GM23248 (cell line): ENCODE measurements around the gene TRIP4. TPM values are rescaled to one million over a fixed set of nuclear protein-coding genes. Genes with fewer than 3 reads are reported as not detected.
A peak's percentile ranks its signal among the peaks of the same experiment; 100 is the strongest.
"Not testable (repeated sequence)": the region's sequence is repeated elsewhere in the genome, so short reads cannot be mapped to it uniquely, and the experiment has no call there.

Experiments
- DNase-seq: peaks from one replicate; pipeline ENCODE4 v3.0.0-alpha.2; 2015
- H2AFZ ChIP-seq: fragments of 200-600 bp; sonication (generic); 2 replicates; pipeline ENCODE4 v1.6.1; 2016; ENCODE audit warnings: antibody characterized with exemption
- H3F3A ChIP-seq: fragments of 200-600 bp; sonication (generic); 2 replicates; pipeline ENCODE4 v1.6.1; 2016; ENCODE audit warnings: mild to moderate bottlenecking, antibody characterized with exemption, mixed run types; ENCODE audit not compliant: insufficient read depth
- H3K27ac ChIP-seq: fragments of 200-600 bp; sonication (generic); 2 replicates; pipeline ENCODE4 v1.5.1; 2016; ENCODE audit warnings: mild to moderate bottlenecking
- H3K27me3 ChIP-seq: fragments of 200-600 bp; sonication (generic); replicated peaks from 2 replicates; pipeline ENCODE4 v1.6.1; 2016; ENCODE audit warnings: mild to moderate bottlenecking; ENCODE audit not compliant: insufficient read depth
- H3K36me3 ChIP-seq: fragments of 200-600 bp; sonication (generic); 2 replicates; pipeline ENCODE4 v1.6.1; 2016; ENCODE audit warnings: low read depth, mild to moderate bottlenecking
- H3K4me1 ChIP-seq: fragments of 200-600 bp; sonication (generic); 2 replicates; pipeline ENCODE4 v1.6.1; 2016; ENCODE audit warnings: mild to moderate bottlenecking; ENCODE audit not compliant: insufficient read depth
- H3K4me2 ChIP-seq: fragments of 200-600 bp; sonication (generic); one replicate; pipeline ENCODE4 v1.6.1; 2016; ENCODE audit warnings: mild to moderate bottlenecking; ENCODE audit not compliant: unreplicated experiment
- H3K4me3 ChIP-seq: fragments of 200-600 bp; sonication (generic); 2 replicates; pipeline ENCODE4 v1.5.1; 2016; ENCODE audit warnings: mild to moderate bottlenecking
- H3K79me2 ChIP-seq: fragments of 200-600 bp; sonication (generic); 2 replicates; pipeline ENCODE4 v1.6.1; 2016; ENCODE audit warnings: mild to moderate bottlenecking; ENCODE audit not compliant: insufficient read depth
- H3K9ac ChIP-seq: fragments of 200-600 bp; sonication (generic); 2 replicates; pipeline ENCODE4 v1.6.1; 2016; ENCODE audit warnings: mild to moderate bottlenecking
- H3K9me2 ChIP-seq: fragments of 200-600 bp; sonication (generic); 2 replicates; pipeline ENCODE4 v1.6.1; 2016; ENCODE audit warnings: mixed run types, mild to moderate bottlenecking, moderate library complexity; ENCODE audit not compliant: insufficient read depth
- H3K9me3 ChIP-seq: fragments of 200-600 bp; sonication (generic); one replicate; pipeline ENCODE4 v1.6.1; 2017; ENCODE audit warnings: low read depth
- H4K20me1 ChIP-seq: fragments of 200-600 bp; sonication (generic); 2 replicates; pipeline ENCODE4 v1.6.0; 2016; ENCODE audit not compliant: insufficient read depth
- EZH2 ChIP-seq: fragments of 200-600 bp; sonication (generic); IDR thresholded peaks from 2 replicates; pipeline ENCODE4 v1.6.1; 2018; ENCODE audit warnings: antibody characterized with exemption, mild to moderate bottlenecking; ENCODE audit not compliant: insufficient read depth, poor library complexity, severe bottlenecking
- EZH2phosphoT487 ChIP-seq: fragments of 200-600 bp; sonication (generic); IDR thresholded peaks from 2 replicates; pipeline ENCODE4 v1.6.1; 2018; ENCODE audit warnings: antibody characterized with exemption, moderate library complexity, mild to moderate bottlenecking, low read depth; ENCODE audit not compliant: insufficient read depth
- WGBS, 2 experiments: methylation state at CpG; one replicate each; pipeline ENCODE4 v1.1.6; 2015 to 2017; ENCODE audit warnings: low lambda C conversion rate in 2 of 2, low coverage in 1 of 2; ENCODE audit errors: missing lambda C conversion rate in 2 of 2; 5-methylcytosine and 5-hydroxymethylcytosine counted together
- in situ Hi-C: fragments of 300-500 bp; cut with MboI; formaldehyde crosslinking; loops from 2 replicates; pipeline ENCODE4 v1.15.0; 2020
- polyA plus RNA-seq: library from polyadenylated mRNA; unstranded; fragments of >200 nt; fragmentation: Nextera tagmentation; extraction: Ambion mirVana; gene quantifications from 2 replicates; pipeline ENCODE4 v1.2.1, GENCODE V29; 2016
- total RNA-seq: library from RNA; depleted of rRNA; stranded (reverse); fragments of >200 nt; shearing (Covaris generic); gene quantifications from 2 replicates; pipeline ENCODE4 v1.2.3, GENCODE V29; 2014

The TRIP4 gene
- total and polyA plus RNA-seq, 2 experiments from 2014 or later: 6.9 to 32.9 TPM

DNA sequence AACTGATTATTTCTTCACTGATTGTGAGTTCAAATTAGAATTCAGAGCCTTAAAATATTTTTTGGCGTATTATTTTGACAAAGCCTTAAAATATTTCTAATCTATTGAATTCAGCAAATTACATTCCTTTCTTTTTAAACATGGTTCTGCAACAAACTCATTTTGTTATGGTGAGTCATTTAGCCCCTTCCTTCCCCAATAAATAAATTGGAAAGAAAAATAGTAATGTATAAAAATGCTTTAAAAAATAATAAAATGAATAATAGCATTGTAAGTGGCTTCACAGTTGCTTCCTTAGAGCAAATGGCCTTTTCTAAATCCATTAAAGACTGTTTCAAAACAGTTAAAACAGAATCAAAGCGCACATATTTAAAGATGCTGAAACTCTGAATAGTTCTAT, 43.8 kb upstream of the TRIP4 start:
- WGBS, 2 experiments: 2 to 6% methylated on average over 2 of the region's 2 CpGs
- Histone ChIP-seq H3K4me2 (peak overlapping the region; percentile 75), H3K27me3 (no peaks in the 10 kb centered on the region), H3K79me2 (peaks cover 87% of the 10 kb centered on the region), H3K9ac (peak overlapping the region; percentile 35), H3K27ac (peak overlapping the region; percentile 70), H2AFZ (no peak overlapping the region), H3K36me3 (peaks cover 6% of the 10 kb centered on the region; the same call in 1 of the 2 replicates), H3K4me3 (peak overlapping the region; percentile 49), H3K9me2 (no peaks in the 10 kb centered on the region), H4K20me1 (no peaks in the 10 kb centered on the region; the same call in 1 of the 2 replicates), H3K4me1 (peaks cover 46% of the 10 kb centered on the region), H3K9me3 (no peaks in the 10 kb centered on the region), H3F3A (peaks cover 41% of the 10 kb centered on the region)
- TF ChIP-seq EZH2 (no peak), EZH2phosphoT487 (no peak)
- DNase-seq: peak; percentile 55
- in situ Hi-C loops: no loop called here

GRCh38 chr15:64344651-64345294, 42.9 kb upstream of the TRIP4 start:
- peak; percentile 65 for DNase-seq
- no peaks in the 10 kb centered on the region for H3K27me3 ChIP-seq
- peak overlapping the region; percentile 49 for H3K4me3 ChIP-seq
- H3K9me2 ChIP-seq: no peaks in the 10 kb centered on the region
- H3K4me2 ChIP-seq: peak overlapping the region; percentile 75
- TF ChIP-seq EZH2 (no peak), EZH2phosphoT487 (no peak)
- H3K79me2 ChIP-seq: peaks cover 87% of the 10 kb centered on the region
- H4K20me1 ChIP-seq: no peaks in the 10 kb centered on the region; the same call in 1 of the 2 replicates
- in situ Hi-C loops: no loop called here
- H3K4me1 ChIP-seq: peaks cover 51% of the 10 kb centered on the region
- peak overlapping the region; percentile 1; the same call in 1 of the 2 replicates for H3K9ac ChIP-seq
- H3K27ac ChIP-seq: peak overlapping the region; percentile 70
- H3K9me3 ChIP-seq: no peaks in the 10 kb centered on the region
- H2AFZ ChIP-seq: no peak overlapping the region
- H3F3A ChIP-seq: peaks cover 41% of the 10 kb centered on the region
- peaks cover 5% of the 10 kb centered on the region; the same call in 1 of the 2 replicates for H3K36me3 ChIP-seq

DNA sequence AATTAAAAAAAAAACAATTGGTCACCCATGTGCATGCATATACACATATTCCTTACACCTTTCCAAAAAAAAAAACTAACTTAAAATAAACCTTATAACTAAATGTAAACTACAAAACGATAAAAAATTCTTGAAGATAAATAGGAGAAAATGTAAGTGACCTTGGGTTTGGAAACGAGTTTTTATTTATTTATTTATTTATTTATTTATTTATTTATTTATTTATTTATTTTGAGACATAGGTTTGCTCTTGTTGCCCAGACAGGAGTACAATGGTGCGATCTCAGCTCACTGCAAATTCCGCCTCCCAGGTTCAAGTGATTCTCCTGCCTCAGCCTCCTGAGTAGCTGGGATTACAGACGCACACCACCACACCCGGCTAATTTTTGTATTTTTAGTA, 41.4 kb upstream of the TRIP4 start:
- H3K27ac ChIP-seq, H3K27me3 ChIP-seq, H2AFZ ChIP-seq, H4K20me1 ChIP-seq, H3K9ac ChIP-seq, DNase-seq, in situ Hi-C loops, H3K36me3 ChIP-seq, H3K4me3 ChIP-seq, H3K9me3 ChIP-seq, H3K9me2 ChIP-seq, H3K4me2 ChIP-seq: not testable (repeated sequence)
- Histone ChIP-seq H3K4me1 (peaks cover 62% of the 10 kb centered on the region), H3F3A (peaks cover 52% of the 10 kb centered on the region), H3K79me2 (peaks cover 90% of the 10 kb centered on the region)
- 80 to 83% methylated on average over 6 of the region's 6 CpGs for WGBS, 2 experiments

DNA sequence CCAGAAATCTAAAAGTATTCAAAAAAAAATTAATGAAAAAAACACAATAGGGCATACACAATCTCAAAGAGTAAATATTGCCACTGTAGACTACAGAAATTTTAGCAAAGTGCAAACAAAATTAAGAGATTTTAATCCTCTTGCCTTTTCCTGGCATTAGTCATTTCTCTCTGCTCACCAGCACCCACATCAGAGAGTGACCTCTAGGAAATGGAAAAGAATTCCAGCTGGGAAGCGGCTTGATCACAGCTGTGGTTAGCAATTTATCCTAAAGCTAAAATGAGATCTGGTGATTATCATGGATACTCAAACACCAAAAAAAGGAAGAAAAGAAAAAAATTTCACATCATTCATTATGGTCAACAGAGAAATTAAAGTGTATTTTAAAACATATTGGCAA, 39.2 kb upstream of the TRIP4 start:
- no peaks in the 10 kb centered on the region for H3K36me3 ChIP-seq
- peaks cover 94% of the 10 kb centered on the region for H3K79me2 ChIP-seq
- H2AFZ ChIP-seq: no peak overlapping the region
- no peaks in the 10 kb centered on the region; the same call in 1 of the 2 replicates for H4K20me1 ChIP-seq
- in situ Hi-C loops: no loop called here
- peak overlapping the region; percentile 5 for H3K4me2 ChIP-seq
- no peaks in the 10 kb centered on the region for H3K27me3 ChIP-seq
- no peak overlapping the region for H3K27ac ChIP-seq
- no peaks in the 10 kb centered on the region for H3K9me2 ChIP-seq
- DNase-seq: peak; percentile 43
- no peak for TF ChIP-seq EZH2phosphoT487
- no peak for TF ChIP-seq EZH2
- no peaks in the 10 kb centered on the region for H3K9me3 ChIP-seq
- peaks cover 52% of the 10 kb centered on the region for H3K4me1 ChIP-seq
- H3K9ac ChIP-seq: no peak overlapping the region
- H3K4me3 ChIP-seq: no peak overlapping the region
- 22 to 30% methylated on average over 1 of the region's 1 CpG for WGBS, 2 experiments
- H3F3A ChIP-seq: peaks cover 42% of the 10 kb centered on the region
